Left lung (tissue), 10 donors: ENCODE results near the gene NEURL4. TPM values are rescaled to one million over a fixed set of nuclear protein-coding genes. Genes with fewer than 3 reads are reported as not detected.

Experiments
- ATAC-seq: fragments of 200-7000 bp; cut with Tn5 transposase; one replicate; pipeline ENCODE4 v1.9.1; 2020; ENCODE audit warnings: moderate library complexity
- DNase-seq, 4 donors: peaks; one replicate each; pipeline ENCODE4 v3.0.0-alpha.2; 2013 to 2020
- H3K27ac ChIP-seq, 2 donors: fragments of 200-600 bp; sonication (generic) in 1 of 2; one replicate each; pipeline versions ENCODE4 v1.5.0 to v1.8.0; 2020 to 2021
- H3K27me3 ChIP-seq, 2 donors: fragments of 200-600 bp; sonication (generic) in 1 of 2; one replicate each; pipeline versions ENCODE4 v1.5.0 to v1.8.0; 2020 to 2021
- H3K36me3 ChIP-seq, 2 donors: fragments of 200-600 bp; sonication (generic) in 1 of 2; one replicate each; pipeline versions ENCODE4 v1.5.0 to v1.8.0; 2020 to 2021
- H3K4me1 ChIP-seq, 2 donors: fragments of 200-600 bp; one replicate each; pipeline ENCODE4 v1.8.0; 2021
- H3K4me3 ChIP-seq, 2 donors: fragments of 200-600 bp; sonication (generic) in 1 of 2; one replicate each; pipeline versions ENCODE4 v1.5.0 to v1.8.0; 2020 to 2021; ENCODE audit warnings: mild to moderate bottlenecking in 1 of 2
- H3K9me3 ChIP-seq, 2 donors: fragments of 200-600 bp; sonication (generic) in 1 of 2; one replicate each; pipeline versions ENCODE4 v1.5.0 to v1.8.0; 2020 to 2021
- intact Hi-C, 2 donors: fragments of 100-400 bp; cut with DNase I; formaldehyde crosslinking; loops; one replicate each; pipeline versions ENCODE4 v1.11.2 to v1.14.2; 2022
- polyA plus RNA-seq, 6 donors: library from polyadenylated mRNA; unstranded; fragments of 120-200 nt; gene quantifications; one replicate each; pipeline ENCODE4 v1.2.1, GENCODE V29; 2013; ENCODE audit not compliant: insufficient read length in 6 of 6
- total RNA-seq, 2 donors: library from RNA; stranded (reverse); fragmentation: NEBNext Ultra II Directional; extraction: Animal tissue kit (Norgen Biotek cat#: 25700); gene quantifications; one replicate each; pipeline ENCODE4 v1.2.1, GENCODE V29; 2021
- TF ChIP-seq, protein P1 (sequence below), 2 donors: fragments of 200-600 bp; sonication (generic) in 1 of 2; IDR thresholded peaks; one replicate each; pipeline versions ENCODE4 v1.5.0 to v1.8.0; 2021; ENCODE audit warnings: antibody characterized with exemption in 2 of 2
- donor health status: DM: no; HTN: yes; CAD: no.
- donor health status: DM: no; HTN: no; CAD: no.

NEURL4 gene
- total and polyA plus RNA-seq, 8 donors: 22.2 to 36.8 (median 28.5) TPM

DNA sequence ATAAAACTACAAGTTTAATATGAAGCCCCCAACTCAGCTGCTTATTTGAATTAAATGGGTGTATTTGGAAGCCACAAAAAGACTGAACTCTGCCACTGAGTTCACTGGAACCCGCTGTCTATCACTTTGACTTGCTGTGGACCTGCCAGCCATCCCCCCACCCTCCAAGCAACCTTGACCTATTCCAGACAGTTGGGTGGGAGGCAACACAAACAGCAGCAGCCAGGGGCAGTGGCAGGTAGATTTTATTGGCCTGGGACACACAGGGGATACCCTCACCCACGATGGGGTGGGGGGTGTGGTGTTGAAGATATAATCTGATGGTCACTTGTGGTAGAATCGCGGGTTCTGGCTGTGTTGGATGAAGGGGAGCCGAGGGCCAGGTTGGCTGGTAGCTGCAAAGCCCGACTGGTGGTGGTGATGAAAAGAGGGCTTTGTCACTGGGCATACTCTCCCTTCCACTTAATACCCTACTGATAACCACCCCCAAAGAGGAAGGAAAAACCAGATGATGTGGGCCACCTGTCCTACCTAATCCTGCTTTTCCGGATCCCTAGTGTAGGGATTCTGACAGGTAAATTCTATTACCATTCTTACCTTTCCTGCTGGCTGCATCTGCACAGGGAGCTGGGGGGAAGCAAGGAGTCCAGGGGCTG, 16.6 kb downstream of the NEURL4 start:
- TF ChIP-seq, protein P1, sequence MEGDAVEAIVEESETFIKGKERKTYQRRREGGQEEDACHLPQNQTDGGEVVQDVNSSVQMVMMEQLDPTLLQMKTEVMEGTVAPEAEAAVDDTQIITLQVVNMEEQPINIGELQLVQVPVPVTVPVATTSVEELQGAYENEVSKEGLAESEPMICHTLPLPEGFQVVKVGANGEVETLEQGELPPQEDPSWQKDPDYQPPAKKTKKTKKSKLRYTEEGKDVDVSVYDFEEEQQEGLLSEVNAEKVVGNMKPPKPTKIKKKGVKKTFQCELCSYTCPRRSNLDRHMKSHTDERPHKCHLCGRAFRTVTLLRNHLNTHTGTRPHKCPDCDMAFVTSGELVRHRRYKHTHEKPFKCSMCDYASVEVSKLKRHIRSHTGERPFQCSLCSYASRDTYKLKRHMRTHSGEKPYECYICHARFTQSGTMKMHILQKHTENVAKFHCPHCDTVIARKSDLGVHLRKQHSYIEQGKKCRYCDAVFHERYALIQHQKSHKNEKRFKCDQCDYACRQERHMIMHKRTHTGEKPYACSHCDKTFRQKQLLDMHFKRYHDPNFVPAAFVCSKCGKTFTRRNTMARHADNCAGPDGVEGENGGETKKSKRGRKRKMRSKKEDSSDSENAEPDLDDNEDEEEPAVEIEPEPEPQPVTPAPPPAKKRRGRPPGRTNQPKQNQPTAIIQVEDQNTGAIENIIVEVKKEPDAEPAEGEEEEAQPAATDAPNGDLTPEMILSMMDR (IDR thresholded peaks at IDR 0.05): no peak
- Histone ChIP-seq H3K27me3 (no peaks in the 10 kb centered on the region), H3K27ac (no peak overlapping the region), H3K36me3 (peaks cover 7 to 66% of the 10 kb centered on the region in 2 donors), H3K4me1 (peaks cover 32 to 65% of the 10 kb centered on the region in 2 donors), H3K9me3 (no peaks in the 10 kb centered on the region), H3K4me3 (no peak overlapping the region)
- ATAC-seq: no peak
- intact Hi-C loops: no loop called here
- DNase-seq: peak in 1 of 4 donors; percentile 17

DNA sequence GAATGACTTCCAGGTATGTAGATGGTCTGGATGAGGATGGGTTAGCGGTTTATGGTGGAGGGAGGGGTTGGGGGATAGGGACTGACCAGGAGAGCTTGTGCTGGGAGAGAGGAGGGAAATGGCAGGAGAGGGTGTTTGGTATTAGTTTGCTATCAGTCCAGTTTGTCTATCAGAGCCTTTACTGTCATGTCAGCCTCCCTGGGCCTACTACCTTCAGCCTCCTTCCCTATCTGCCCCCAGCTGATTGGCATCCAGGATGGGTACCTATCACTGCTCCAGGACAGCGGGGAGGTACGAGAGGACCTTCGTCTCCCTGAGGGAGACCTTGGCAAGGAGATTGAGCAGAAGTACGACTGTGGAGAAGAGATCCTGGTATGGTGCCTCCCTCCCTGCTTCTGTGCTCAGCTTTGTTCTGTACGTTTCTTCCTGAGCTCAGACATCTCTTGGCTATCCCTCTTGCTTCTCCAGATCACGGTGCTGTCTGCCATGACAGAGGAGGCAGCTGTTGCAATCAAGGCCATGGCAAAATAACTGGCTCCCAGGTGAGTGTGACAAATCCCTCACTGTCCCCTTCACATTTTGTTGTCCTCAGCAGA, 17.9 kb downstream of the NEURL4 start:
- H3K27me3 ChIP-seq: no peaks in the 10 kb centered on the region
- intact Hi-C loops: no loop called here
- H3K4me3 ChIP-seq: no peak overlapping the region
- H3K9me3 ChIP-seq: no peaks in the 10 kb centered on the region
- TF ChIP-seq, protein P1 (IDR thresholded peaks at IDR 0.05): no peak
- no peak for ATAC-seq
- no peak for DNase-seq
- no peak overlapping the region for H3K27ac ChIP-seq
- peaks cover 7 to 52% of the 10 kb centered on the region in 2 donors for H3K36me3 ChIP-seq
- H3K4me1 ChIP-seq: peaks cover 33 to 68% of the 10 kb centered on the region in 2 donors

DNA sequence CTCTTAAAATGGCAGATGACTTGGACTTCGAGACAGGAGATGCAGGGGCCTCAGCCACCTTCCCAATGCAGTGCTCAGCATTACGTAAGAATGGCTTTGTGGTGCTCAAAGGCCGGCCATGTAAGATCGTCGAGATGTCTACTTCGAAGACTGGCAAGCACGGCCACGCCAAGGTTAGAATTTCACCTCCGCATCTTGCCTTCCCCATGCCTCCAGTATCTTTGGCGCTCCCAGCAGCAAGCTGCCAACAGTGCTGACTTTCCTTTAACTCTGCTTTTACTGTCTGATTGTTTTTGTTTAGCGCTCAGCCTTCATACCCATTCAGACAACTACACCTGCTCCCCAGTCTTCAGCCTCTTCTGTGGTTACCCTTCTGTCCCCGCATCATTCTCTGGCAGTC, 19.5 kb downstream of the NEURL4 start:
- DNase-seq (peak in 1 of 4 donors; percentile 20), ATAC-seq (no peak)
- H3K4me3 ChIP-seq: peak overlapping the region in 1 of 2 donors; percentile 97
- peak overlapping the region; percentile 96 for H3K27ac ChIP-seq
- H3K4me1 ChIP-seq: peaks cover 29 to 59% of the 10 kb centered on the region in 2 donors
- H3K36me3 ChIP-seq: peaks cover 7 to 50% of the 10 kb centered on the region in 2 donors
- intact Hi-C loops: no loop called here
- TF ChIP-seq, protein P1 (IDR thresholded peaks at IDR 0.05): no peak
- no peaks in the 10 kb centered on the region for H3K9me3 ChIP-seq
- H3K27me3 ChIP-seq: no peaks in the 10 kb centered on the region

DNA sequence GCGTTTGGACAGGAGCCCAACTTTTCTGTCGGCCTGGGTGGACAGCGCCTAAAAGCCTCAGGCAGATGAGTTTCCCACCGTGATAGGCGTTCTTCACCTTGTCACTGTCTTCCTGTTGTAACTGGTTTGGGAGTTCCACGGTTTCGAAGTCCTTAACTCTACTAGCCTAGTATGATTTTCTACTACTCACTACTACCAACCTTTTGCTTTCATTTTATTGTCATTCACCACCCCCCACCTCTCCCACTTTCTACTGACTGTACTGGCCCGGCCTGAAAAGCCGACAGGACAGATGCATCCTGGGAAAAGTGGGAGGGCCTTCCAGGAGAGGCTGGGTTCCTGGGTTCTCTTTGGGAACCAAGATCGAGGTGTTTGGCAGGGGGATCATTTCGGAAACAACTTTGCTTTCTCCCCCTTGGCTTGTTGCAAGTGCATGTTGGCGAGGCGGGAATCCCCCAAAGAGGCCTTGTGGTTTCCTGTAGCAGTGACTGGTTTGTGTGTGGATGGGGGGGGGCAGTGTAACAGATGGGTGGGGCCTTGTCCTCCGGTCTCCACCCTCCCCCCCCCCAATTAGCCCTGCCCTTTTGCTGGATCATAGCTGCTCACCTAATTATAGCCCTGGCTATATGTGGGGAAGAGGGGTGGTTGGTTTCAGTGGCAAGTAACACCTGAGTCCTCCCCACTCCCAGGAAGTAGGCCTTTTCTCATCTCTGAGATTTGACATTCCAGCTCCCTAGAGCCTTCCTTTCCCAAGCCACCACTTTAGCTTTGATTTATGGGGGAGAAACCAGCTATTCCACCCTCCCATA, 20.3 kb downstream of the NEURL4 start:
- peak in 2 of 4 donors; percentile 74 to 81 for DNase-seq
- intact Hi-C loops: no loop called here
- peaks cover 23 to 51% of the 10 kb centered on the region in 2 donors for H3K4me1 ChIP-seq
- peak overlapping the region; percentile 96 for H3K27ac ChIP-seq
- peaks cover 7 to 48% of the 10 kb centered on the region in 2 donors for H3K36me3 ChIP-seq
- ATAC-seq: peak; percentile 53
- H3K9me3 ChIP-seq: no peaks in the 10 kb centered on the region
- H3K27me3 ChIP-seq: no peaks in the 10 kb centered on the region
- TF ChIP-seq, protein P1 (IDR thresholded peaks at IDR 0.05): no peak
- peak overlapping the region; percentile 89 to 97 for H3K4me3 ChIP-seq
